ENCODE measurements around the gene PRRC2A.

The PRRC2A gene

GRCh38 chr6:31676322-31676903, 55.9 kb downstream of the PRRC2A start:
- DNase-seq: no peak

- DNase-seq: no peak
Observed at GRCh38 chr6:31676904-31677303, 56.4 kb downstream of the PRRC2A start.

- DNase-seq: no peak
Observed at GRCh38 chr6:31677955-31678354, 57.4 kb downstream of the PRRC2A start.

GRCh38 chr6:31680226-31681134, 60.0 kb downstream of the PRRC2A start, which contains the start of gene LY6G5C:
TSS of gene LY6G5C (minus strand) at chr6:31681067. CDS start at chr6:31680373, 694 bp downstream.
- peak; percentile 89 for DNase-seq

GRCh38 chr6:31681135-31681671, 60.7 kb downstream of the PRRC2A start:
- DNase-seq: no peak

GRCh38 chr6:31683591-31683990, 63.1 kb downstream of the PRRC2A start:
- no peak for DNase-seq

GRCh38 chr6:31686483-31686882, 66.0 kb downstream of the PRRC2A start:
- DNase-seq: no peak

- no peak for DNase-seq
Observed at GRCh38 chr6:31687321-31687720, 66.8 kb downstream of the PRRC2A start.
